ENCODE data around the gene MAGI1.

Gene MAGI1

DNA sequence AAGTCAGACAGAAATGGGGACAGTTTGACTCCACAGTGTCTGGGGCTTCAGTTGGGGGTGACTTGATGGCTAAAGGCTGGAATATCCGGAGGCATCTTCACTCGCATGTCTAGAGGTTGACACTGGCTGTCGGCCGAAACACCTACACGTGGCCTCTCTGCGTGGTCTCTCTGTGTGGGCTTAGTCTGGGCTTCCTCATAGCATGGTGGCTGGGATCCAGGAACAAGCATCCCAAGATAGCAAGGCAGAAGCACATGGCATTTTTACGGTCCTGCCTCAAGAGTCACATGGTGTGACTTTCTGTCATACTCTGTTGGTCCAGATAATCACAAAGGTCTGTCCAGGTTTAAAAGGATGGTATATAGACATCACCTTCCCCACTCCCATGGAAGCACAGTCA, 34.5 kb downstream of the MAGI1 start:
- ATAC-seq, result no peak
- TF ChIP-seq ZNF565 (CRISPR knock-in tag; conservative IDR thresholded peaks at IDR 0.05; ENCODE audit: low read depth) (no peak), TCF4 (CRISPR knock-in tag; IDR thresholded peaks at IDR 0.05; ENCODE audit: borderline replicate concordance) (no peak), PPARA (CRISPR knock-in tag; IDR thresholded peaks at IDR 0.05; ENCODE audit: borderline replicate concordance) (no peak), ZC3H10 (CRISPR knock-in tag; IDR thresholded peaks at IDR 0.05) (no peak), GLIS3 (CRISPR knock-in tag; IDR thresholded peaks at IDR 0.05) (no peak), ZNF70 (CRISPR knock-in tag; IDR thresholded peaks at IDR 0.05) (no peak), ESRRG (CRISPR knock-in tag; IDR thresholded peaks at IDR 0.05) (no peak)
- TF ChIP-seq, protein P1, sequence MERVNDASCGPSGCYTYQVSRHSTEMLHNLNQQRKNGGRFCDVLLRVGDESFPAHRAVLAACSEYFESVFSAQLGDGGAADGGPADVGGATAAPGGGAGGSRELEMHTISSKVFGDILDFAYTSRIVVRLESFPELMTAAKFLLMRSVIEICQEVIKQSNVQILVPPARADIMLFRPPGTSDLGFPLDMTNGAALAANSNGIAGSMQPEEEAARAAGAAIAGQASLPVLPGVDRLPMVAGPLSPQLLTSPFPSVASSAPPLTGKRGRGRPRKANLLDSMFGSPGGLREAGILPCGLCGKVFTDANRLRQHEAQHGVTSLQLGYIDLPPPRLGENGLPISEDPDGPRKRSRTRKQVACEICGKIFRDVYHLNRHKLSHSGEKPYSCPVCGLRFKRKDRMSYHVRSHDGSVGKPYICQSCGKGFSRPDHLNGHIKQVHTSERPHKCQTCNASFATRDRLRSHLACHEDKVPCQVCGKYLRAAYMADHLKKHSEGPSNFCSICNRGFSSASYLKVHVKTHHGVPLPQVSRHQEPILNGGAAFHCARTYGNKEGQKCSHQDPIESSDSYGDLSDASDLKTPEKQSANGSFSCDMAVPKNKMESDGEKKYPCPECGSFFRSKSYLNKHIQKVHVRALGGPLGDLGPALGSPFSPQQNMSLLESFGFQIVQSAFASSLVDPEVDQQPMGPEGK (CRISPR knock-in tag; IDR thresholded peaks at IDR 0.05; ENCODE audit: borderline replicate concordance), result no peak
- TF ChIP-seq, protein P2, sequence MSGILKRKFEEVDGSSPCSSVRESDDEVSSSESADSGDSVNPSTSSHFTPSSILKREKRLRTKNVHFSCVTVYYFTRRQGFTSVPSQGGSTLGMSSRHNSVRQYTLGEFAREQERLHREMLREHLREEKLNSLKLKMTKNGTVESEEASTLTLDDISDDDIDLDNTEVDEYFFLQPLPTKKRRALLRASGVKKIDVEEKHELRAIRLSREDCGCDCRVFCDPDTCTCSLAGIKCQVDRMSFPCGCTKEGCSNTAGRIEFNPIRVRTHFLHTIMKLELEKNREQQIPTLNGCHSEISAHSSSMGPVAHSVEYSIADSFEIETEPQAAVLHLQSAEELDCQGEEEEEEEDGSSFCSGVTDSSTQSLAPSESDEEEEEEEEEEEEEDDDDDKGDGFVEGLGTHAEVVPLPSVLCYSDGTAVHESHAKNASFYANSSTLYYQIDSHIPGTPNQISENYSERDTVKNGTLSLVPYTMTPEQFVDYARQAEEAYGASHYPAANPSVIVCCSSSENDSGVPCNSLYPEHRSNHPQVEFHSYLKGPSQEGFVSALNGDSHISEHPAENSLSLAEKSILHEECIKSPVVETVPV (CRISPR knock-in tag; IDR thresholded peaks at IDR 0.05), result no peak

DNA sequence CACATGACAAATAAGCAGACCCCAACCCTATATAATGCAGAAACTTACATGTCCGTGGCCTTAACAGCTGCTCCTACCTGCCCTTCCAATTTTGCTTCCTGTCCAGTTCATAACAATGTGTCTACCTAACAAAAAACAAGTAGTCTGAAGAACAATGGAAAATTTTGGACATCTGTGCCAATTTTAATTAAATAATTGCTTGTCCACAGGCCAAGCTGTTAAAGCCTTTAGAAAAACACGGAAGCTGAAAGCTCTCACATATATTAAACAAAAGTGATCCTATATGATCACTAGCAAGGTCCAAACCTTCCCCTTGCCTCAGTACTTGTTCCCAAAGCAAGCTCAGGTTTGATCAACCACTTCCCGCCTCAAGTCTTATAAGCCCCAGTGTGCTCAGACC, 37.1 kb downstream of the MAGI1 start:
- ATAC-seq, result no peak
- TF ChIP-seq SNAI2 (CRISPR knock-in tag; IDR thresholded peaks at IDR 0.05) (no peak), ZNF70 (CRISPR knock-in tag; IDR thresholded peaks at IDR 0.05) (no peak), TCF4 (CRISPR knock-in tag; IDR thresholded peaks at IDR 0.05; ENCODE audit: borderline replicate concordance) (no peak), PPARA (CRISPR knock-in tag; IDR thresholded peaks at IDR 0.05; ENCODE audit: borderline replicate concordance) (no peak), ISL1 (CRISPR knock-in tag; IDR thresholded peaks at IDR 0.05) (no peak), ARNTL (CRISPR knock-in tag; IDR thresholded peaks at IDR 0.05; ENCODE audit: borderline replicate concordance, low read depth) (no peak), CREB5 (CRISPR knock-in tag; IDR thresholded peaks at IDR 0.05; ENCODE audit: low read depth) (no peak), ZNF565 (CRISPR knock-in tag; conservative IDR thresholded peaks at IDR 0.05; ENCODE audit: low read depth) (no peak), GLIS3 (CRISPR knock-in tag; IDR thresholded peaks at IDR 0.05) (no peak), ZNF8 (CRISPR knock-in tag; IDR thresholded peaks at IDR 0.05) (no peak), TOX (CRISPR knock-in tag; IDR thresholded peaks at IDR 0.05; ENCODE audit: borderline replicate concordance) (no peak), RARB (CRISPR knock-in tag; IDR thresholded peaks at IDR 0.05) (no peak), ZC3H10 (CRISPR knock-in tag; IDR thresholded peaks at IDR 0.05) (no peak), BACH2 (CRISPR knock-in tag; IDR thresholded peaks at IDR 0.05; ENCODE audit: borderline replicate concordance) (no peak), ZFP30 (CRISPR knock-in tag; IDR thresholded peaks at IDR 0.05) (no peak)
- TF ChIP-seq, protein P1 (CRISPR knock-in tag; IDR thresholded peaks at IDR 0.05; ENCODE audit: borderline replicate concordance), result no peak
- TF ChIP-seq, protein P2 (CRISPR knock-in tag; IDR thresholded peaks at IDR 0.05), result no peak
- TF ChIP-seq, protein P3, sequence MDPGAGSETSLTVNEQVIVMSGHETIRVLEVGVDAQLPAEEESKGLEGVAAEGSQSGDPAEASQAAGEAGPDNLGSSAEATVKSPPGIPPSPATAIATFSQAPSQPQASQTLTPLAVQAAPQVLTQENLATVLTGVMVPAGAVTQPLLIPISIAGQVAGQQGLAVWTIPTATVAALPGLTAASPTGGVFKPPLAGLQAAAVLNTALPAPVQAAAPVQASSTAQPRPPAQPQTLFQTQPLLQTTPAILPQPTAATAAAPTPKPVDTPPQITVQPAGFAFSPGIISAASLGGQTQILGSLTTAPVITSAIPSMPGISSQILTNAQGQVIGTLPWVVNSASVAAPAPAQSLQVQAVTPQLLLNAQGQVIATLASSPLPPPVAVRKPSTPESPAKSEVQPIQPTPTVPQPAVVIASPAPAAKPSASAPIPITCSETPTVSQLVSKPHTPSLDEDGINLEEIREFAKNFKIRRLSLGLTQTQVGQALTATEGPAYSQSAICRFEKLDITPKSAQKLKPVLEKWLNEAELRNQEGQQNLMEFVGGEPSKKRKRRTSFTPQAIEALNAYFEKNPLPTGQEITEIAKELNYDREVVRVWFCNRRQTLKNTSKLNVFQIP (CRISPR knock-in tag; IDR thresholded peaks at IDR 0.05; ENCODE audit: borderline replicate concordance, low read depth), result no peak

GRCh38 chr3:66000506-66000905, 38.2 kb downstream of the MAGI1 start:
- TF ChIP-seq SNAI2 (CRISPR knock-in tag; IDR thresholded peaks at IDR 0.05), result no peak
- TF ChIP-seq TCF4 (CRISPR knock-in tag; IDR thresholded peaks at IDR 0.05; ENCODE audit: borderline replicate concordance), result no peak
- no peak for TF ChIP-seq ISL1 (CRISPR knock-in tag; IDR thresholded peaks at IDR 0.05)
- TF ChIP-seq PPARA (CRISPR knock-in tag; IDR thresholded peaks at IDR 0.05; ENCODE audit: borderline replicate concordance), result no peak
- no peak for TF ChIP-seq ZFP3 (CRISPR knock-in tag; IDR thresholded peaks at IDR 0.05)
- TF ChIP-seq GLIS3 (CRISPR knock-in tag; IDR thresholded peaks at IDR 0.05), result no peak
- TF ChIP-seq TOX (CRISPR knock-in tag; IDR thresholded peaks at IDR 0.05; ENCODE audit: borderline replicate concordance), result no peak
- TF ChIP-seq, protein P2 (CRISPR knock-in tag; IDR thresholded peaks at IDR 0.05), result no peak
- TF ChIP-seq ZNF8 (CRISPR knock-in tag; IDR thresholded peaks at IDR 0.05), result no peak
- no peak for TF ChIP-seq OSR1 (CRISPR knock-in tag; IDR thresholded peaks at IDR 0.05)
- no peak for TF ChIP-seq RARB (CRISPR knock-in tag; IDR thresholded peaks at IDR 0.05)
- no peak for ATAC-seq
